Left ventricle myocardium inferior (tissue), 1 donor: ENCODE results near the gene ICAM2. TPM values are rescaled to one million over a fixed set of nuclear protein-coding genes. Genes with fewer than 3 reads are reported as not detected.

Experiments used
- DNase-seq: peaks from one replicate; pipeline ENCODE4 v3.0.0-alpha.2; 2020
- H3K27ac ChIP-seq: fragments of 200-600 bp; replicated peaks from 2 replicates; pipeline ENCODE4 v1.8.0; 2021
- H3K27me3 ChIP-seq: fragments of 200-600 bp; 2 replicates; pipeline ENCODE4 v1.8.0; 2021; ENCODE audit warnings: low read depth
- H3K36me3 ChIP-seq: fragments of 200-600 bp; 2 replicates; pipeline ENCODE4 v1.8.0; 2021
- H3K4me1 ChIP-seq: fragments of 200-600 bp; 2 replicates; pipeline ENCODE4 v1.8.0; 2021
- H3K4me3 ChIP-seq: fragments of 200-600 bp; 2 replicates; pipeline ENCODE4 v1.8.0; 2021; ENCODE audit warnings: mild to moderate bottlenecking, moderate library complexity
- H3K9me3 ChIP-seq: fragments of 200-600 bp; replicated peaks from 2 replicates; pipeline ENCODE4 v1.8.0; 2021
- intact Hi-C: fragments of 100-400 bp; cut with micrococcal nuclease; formaldehyde crosslinking; loops from one replicate; pipeline ENCODE4 v1.11.0; 2022
- total RNA-seq: library from RNA; stranded (reverse); fragmentation: NEBNext Ultra II Directional; extraction: Animal tissue kit (Norgen Biotek cat#: 25700); gene quantifications from one replicate; pipeline ENCODE4 v1.2.1, GENCODE V29; 2021
- TF ChIP-seq, protein P1 (sequence below): fragments of 200-600 bp; IDR thresholded peaks from 2 replicates; pipeline ENCODE4 v1.8.0; 2021; ENCODE audit warnings: antibody characterized with exemption, mild to moderate bottlenecking, borderline replicate concordance
- donor health status: DM: no; HTN: yes; CAD: no; lungs with severe emphysema.

Gene ICAM2
- total RNA-seq, 1 donor from 2014 or later, result 28.2 TPM

GRCh38 chr17:64045176-64045575 lies 24.7 kb upstream of the ICAM2 start:
- H3K27me3 ChIP-seq, result no peaks in the 10 kb centered on the region
- no peaks in the 10 kb centered on the region for H3K4me1 ChIP-seq
- peaks cover 80% of the 10 kb centered on the region for H3K36me3 ChIP-seq
- intact Hi-C loops, result no loop called here
- no peak overlapping the region for H3K27ac ChIP-seq
- TF ChIP-seq, protein P1, sequence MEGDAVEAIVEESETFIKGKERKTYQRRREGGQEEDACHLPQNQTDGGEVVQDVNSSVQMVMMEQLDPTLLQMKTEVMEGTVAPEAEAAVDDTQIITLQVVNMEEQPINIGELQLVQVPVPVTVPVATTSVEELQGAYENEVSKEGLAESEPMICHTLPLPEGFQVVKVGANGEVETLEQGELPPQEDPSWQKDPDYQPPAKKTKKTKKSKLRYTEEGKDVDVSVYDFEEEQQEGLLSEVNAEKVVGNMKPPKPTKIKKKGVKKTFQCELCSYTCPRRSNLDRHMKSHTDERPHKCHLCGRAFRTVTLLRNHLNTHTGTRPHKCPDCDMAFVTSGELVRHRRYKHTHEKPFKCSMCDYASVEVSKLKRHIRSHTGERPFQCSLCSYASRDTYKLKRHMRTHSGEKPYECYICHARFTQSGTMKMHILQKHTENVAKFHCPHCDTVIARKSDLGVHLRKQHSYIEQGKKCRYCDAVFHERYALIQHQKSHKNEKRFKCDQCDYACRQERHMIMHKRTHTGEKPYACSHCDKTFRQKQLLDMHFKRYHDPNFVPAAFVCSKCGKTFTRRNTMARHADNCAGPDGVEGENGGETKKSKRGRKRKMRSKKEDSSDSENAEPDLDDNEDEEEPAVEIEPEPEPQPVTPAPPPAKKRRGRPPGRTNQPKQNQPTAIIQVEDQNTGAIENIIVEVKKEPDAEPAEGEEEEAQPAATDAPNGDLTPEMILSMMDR, result no peak
- no peak for DNase-seq
- H3K4me3 ChIP-seq, result no peak overlapping the region
- no peaks in the 10 kb centered on the region for H3K9me3 ChIP-seq

DNA sequence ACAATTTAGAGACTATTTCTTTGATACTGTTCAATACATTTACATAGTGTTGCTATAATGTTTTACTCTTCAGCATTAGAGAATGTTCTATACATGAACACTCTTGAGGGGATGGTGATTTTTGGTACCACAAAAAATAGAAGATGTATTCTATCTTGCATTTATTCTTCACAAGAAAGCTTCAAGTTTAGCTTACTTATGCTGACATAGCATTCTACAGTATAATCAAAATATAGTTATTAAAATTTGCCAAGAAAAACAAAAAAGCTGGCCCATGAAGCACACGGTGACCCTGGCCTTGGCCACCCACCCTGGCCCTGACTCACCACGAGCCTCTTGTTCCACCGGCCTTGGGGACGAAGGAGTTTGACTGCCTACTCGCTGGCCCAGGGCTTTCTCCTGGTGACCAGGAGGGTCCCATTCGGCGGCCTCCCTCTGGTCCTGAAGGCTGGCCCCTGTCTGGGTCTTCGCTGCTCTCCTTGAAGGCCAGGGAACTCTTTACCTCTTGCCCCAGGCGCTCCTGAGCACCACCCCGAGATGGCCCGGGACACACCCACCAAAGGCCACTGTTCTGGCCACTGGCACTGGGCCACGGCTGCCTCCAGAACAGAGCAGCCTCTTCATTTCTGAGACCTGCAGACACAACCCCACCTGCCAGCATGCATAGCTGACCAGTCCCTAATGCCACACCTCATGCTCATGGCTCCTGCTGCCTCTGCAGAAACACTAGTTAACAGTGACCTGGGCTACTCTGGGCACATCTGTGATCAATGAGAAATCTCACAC lies 22.5 kb upstream of the ICAM2 start:
- TF ChIP-seq, protein P1, result no peak
- Histone ChIP-seq H3K27ac (no peak overlapping the region), H3K9me3 (no peaks in the 10 kb centered on the region), H3K4me1 (no peaks in the 10 kb centered on the region), H3K4me3 (no peak overlapping the region), H3K27me3 (no peaks in the 10 kb centered on the region), H3K36me3 (peaks cover 65% of the 10 kb centered on the region)
- DNase-seq, result no peak
- intact Hi-C loops, result no loop called here

DNA sequence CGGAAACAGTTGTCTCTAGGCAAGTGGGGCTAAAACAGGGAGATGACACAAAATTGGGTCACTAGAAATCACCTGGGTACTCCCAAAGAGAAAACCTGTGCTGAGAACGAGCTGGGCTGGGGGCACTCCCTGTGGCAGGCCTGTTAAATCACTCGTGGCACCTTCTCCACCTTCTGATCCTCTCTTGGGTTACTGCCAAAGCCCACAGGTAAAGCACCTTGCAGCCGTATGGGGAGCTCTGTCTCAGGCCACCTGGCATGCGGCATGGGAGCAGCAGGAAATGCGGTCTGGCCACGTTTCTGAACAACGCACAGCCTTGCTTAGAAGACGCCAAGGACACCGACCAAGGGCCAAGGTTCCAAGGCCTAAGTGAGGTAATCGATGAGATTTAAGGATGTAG lies 21.5 kb upstream of the ICAM2 start:
- Histone ChIP-seq H3K27ac (no peak overlapping the region), H3K9me3 (no peaks in the 10 kb centered on the region), H3K36me3 (peaks cover 55% of the 10 kb centered on the region), H3K4me3 (no peak overlapping the region), H3K27me3 (no peaks in the 10 kb centered on the region), H3K4me1 (no peaks in the 10 kb centered on the region)
- intact Hi-C loops, result no loop called here
- TF ChIP-seq, protein P1, result no peak
- DNase-seq, result no peak

DNA sequence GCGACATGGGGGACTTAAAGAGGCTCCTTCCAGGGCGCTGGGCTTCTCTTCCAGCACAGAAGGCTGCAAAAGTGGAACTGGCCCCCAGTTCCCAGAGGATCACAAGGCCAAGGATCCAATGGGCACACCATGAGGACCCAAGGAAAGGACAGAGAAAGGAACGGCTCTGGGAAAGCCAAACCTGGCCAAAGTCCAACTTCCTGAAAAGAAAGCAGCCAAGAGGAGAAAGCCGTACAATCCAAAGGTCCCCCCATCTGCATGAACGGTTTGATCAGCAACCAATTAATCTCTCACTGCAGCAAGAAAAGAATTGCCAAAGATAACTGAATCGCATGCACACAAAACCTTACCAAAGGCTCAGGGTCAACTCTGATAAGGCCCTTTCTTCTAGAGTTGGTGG lies 19.8 kb upstream of the ICAM2 start:
- Histone ChIP-seq H3K36me3 (peaks cover 38% of the 10 kb centered on the region), H3K9me3 (no peaks in the 10 kb centered on the region), H3K27ac (no peak overlapping the region), H3K4me1 (no peaks in the 10 kb centered on the region), H3K4me3 (no peak overlapping the region), H3K27me3 (no peaks in the 10 kb centered on the region)
- TF ChIP-seq, protein P1, result no peak
- no peak for DNase-seq
- intact Hi-C loops, result no loop called here

DNA sequence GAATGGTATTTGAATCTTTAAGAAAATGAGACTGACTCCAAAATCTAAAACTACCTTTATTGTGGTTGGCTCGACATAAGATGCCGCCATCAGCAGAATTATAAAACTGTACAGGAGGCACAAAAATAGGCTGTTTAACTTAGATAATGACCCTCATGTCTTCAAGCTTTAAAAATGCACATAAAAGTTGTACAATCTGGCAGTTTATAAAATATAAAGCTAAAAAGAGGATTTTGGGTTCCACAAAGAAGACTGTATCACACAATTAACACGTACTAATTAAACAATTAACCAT lies 18.6 kb upstream of the ICAM2 start:
- intact Hi-C loops, result loop anchor here (10.0 kb wide), 1 partner anchor 246 kb away; no protein-coding TSS in a partner anchor
- DNase-seq, result no peak
- no peaks in the 10 kb centered on the region for H3K27me3 ChIP-seq
- H3K4me1 ChIP-seq, result no peaks in the 10 kb centered on the region
- no peak overlapping the region for H3K27ac ChIP-seq
- TF ChIP-seq, protein P1, result no peak
- H3K36me3 ChIP-seq, result peaks cover 26% of the 10 kb centered on the region
- no peak overlapping the region for H3K4me3 ChIP-seq
- H3K9me3 ChIP-seq, result no peaks in the 10 kb centered on the region
